Activated CD8-positive, alpha-beta memory T cell treated with anti-CD3 and anti-CD28 coated beads for 1 hour (primary cell): ENCODE results near the gene YBX3.

Source experiments
- DNase-seq, 2 donors: peaks; one replicate each; pipeline ENCODE4 v3.0.0-alpha.2; 2020; ENCODE audit warnings: low read depth in 1 of 2; ENCODE audit errors: extremely low read depth in 1 of 2

YBX3 gene

DNA sequence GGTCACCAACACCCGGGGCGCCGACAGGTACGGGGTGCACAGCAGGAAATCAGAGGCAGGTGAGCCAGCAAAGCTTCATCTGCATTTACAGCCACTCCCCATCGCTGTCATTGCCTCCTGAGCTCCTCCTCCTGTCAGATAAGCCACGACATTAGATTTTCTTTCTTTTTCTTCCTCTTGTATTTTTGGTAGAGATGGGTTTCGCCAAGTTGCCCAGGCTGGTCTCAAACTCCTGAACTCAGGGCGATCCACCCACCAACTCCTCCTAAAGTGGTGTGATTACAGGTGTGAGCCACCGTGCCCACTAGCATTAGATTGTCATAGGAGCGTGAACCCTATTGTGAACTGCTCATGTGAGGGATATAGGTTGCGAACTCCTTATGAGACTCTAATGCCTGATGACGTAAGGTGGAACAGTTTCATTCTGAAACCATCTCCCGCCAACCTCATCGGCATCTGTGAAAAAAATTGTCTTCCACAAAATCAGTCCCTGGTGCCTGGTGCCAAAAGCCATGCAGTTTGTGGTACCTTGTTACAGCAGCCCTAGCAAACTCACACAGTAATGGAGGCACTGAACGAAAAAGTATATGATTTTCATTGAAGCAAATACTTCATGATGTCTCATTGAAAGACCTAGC is 50.8 kb downstream of the YBX3 start:
- DNase-seq: no peak

DNA sequence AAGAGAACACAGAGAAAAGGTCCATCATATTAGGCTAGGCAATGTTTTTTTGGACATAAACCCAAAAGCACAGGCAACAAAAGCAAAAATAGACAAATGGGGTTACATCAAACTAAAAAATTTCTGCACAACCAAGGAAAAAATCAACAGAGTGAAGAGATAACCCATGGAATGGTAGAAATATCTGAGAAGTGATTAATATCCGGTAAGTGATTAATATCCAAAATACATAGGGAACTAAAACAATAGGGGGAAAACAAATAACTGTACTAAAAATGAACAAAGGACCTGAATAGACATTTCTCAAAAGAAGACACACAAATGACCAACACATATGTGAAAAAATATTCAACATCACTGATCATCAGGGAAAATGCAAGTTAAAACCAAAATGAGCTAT is 53.6 kb downstream of the YBX3 start:
- DNase-seq: no peak

- no peak for DNase-seq
These were observed 54.6 kb downstream of the YBX3 start for GRCh38 chr12:10668526-10668925.

DNA sequence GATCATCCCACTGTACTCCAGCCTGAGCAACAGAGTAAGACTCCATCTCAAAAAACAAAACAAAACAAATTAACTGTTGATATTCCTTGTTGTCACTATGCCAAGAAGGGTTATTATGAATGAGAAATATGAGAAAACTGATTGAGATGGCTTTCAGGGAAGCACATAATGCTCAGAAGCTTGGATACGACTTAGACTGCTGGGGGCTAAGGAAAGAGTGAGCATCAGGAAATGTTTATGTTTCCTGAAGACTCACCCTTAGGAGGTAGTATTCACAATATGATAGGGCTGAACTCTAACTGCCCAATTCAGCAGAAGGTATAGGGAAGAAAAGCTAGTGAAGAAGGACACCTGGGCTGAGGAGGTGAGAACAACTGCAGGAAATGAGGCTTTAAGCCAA is 55.5 kb downstream of the YBX3 start:
- no peak for DNase-seq

- no peak for DNase-seq
These were observed 58.6 kb downstream of the YBX3 start for GRCh38 chr12:10664499-10664898.

DNA sequence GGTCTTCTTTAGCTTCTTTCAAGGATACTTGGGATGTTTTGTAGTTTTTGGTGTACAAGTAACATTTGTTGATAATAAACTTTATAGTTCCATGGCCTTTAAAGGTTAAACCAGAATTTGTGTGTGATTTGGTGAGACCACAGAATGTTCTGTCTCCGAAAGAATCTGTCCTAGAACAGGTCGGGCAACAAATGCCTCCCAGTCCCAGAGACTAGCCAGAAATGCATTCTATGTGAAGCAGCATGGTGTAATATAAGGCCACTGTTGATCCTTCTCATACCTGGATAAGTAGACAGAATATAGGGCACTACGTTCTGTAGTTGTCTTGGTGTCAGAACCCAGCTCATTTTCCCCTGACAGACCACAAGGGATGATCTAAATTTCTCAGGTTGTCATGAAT is 59.3 kb downstream of the YBX3 start:
- DNase-seq: no peak

- DNase-seq: no peak
These were observed 61.8 kb downstream of the YBX3 start for GRCh38 chr12:10661338-10661737.

DNA sequence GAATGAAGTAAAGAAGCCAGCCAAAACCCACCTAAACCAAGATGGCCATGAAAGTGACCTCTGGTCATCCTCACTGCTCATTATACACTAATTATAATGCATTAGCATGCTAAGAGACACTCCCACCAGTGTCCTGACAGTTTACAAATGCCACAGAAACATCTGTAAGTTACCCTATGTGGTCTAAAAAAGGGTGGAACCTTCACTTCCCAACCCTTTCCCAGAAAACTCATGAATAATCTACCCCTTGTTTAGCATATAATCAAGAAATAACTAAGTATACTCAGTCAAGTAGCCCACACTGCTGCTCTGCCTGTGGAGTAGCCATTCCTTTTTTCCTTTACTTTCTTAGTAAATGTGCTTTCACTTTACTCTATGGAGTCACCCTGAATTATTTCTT is 69.1 kb downstream of the YBX3 start:
- no peak for DNase-seq

DNA sequence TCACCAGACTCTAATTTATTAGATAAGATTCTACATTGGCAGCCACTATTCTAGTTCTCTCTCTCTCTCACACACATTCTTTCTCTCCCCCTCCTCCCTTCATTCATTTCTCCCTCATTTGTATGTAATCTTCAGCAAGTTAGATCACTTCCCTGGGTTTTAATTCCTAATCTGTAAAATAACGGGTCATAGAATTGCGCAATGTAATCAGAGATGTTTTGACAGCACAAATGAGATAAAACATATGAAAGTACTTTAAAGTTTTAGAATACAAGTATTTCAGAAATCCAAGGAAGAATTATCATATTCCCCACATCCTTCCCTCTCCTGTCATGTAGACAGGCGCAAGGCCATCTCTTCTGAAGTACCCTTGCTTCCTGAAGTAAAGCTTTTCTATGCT is 70.9 kb downstream of the YBX3 start:
- DNase-seq: no peak
